Stomach (tissue), 9 donors: ENCODE results near the gene SMAD3. TPM values are rescaled to one million over a fixed set of nuclear protein-coding genes. Genes with fewer than 3 reads are reported as not detected.

Experiments
- DNase-seq, 2 donors: peaks; one replicate each; pipeline versions ENCODE4 v3.0.0 to v3.0.0-alpha.2; 2013 to 2019
- H3K27ac ChIP-seq, 5 donors: fragments of 200-600 bp in 4 of 5; sonication (generic) in 4 of 5; one replicate each; pipeline ENCODE4 v1.5.1; 2013 to 2019; ENCODE audit warnings: mild to moderate bottlenecking in 1 of 5, moderate library complexity in 1 of 5
- H3K27me3 ChIP-seq, 3 donors: fragments of 200-600 bp; sonication (generic); one replicate each; pipeline ENCODE4 v1.5.1; 2017 to 2019; ENCODE audit warnings: mixed run types in 1 of 3
- H3K36me3 ChIP-seq, 4 donors: fragments of 200-600 bp; sonication (generic); 1 replicate in 3 of 4; 2 replicates in 1 of 4; pipeline ENCODE4 v1.5.1; 2016 to 2019
- H3K4me1 ChIP-seq, 4 donors: fragments of 200-600 bp; sonication (generic); one replicate each; pipeline ENCODE4 v1.5.1; 2016 to 2019
- H3K4me3 ChIP-seq, 4 donors: fragments of 200-600 bp; sonication (generic) in 3 of 4; one replicate each; pipeline ENCODE4 v1.5.1; 2016 to 2019; ENCODE audit warnings: mild to moderate bottlenecking in 1 of 4
- H3K9me3 ChIP-seq, 4 donors: fragments of 200-600 bp; sonication (generic); one replicate each; pipeline ENCODE4 v1.5.1; 2016 to 2019
- EP300 ChIP-seq: sonication (generic); formaldehyde crosslinking; IDR thresholded peaks from one replicate; pipeline ENCODE4 v1.6.1; 2017; ENCODE audit warnings: antibody characterized with exemption
- POLR2A ChIP-seq, 4 donors: fragments of 450-650 bp; IDR thresholded peaks; one replicate each; pipeline ENCODE4 v1.6.1; 2016; ENCODE audit warnings: antibody characterized with exemption in 4 of 4, control low read depth in 2 of 4, mild to moderate bottlenecking in 1 of 4, moderate library complexity in 1 of 4
- POLR2AphosphoS5 ChIP-seq, 3 donors: sonication (generic); formaldehyde crosslinking; IDR thresholded peaks; one replicate each; pipeline ENCODE4 v1.6.1; 2016; ENCODE audit warnings: antibody characterized with exemption in 3 of 3
- WGBS, 5 donors: extraction: QIAGEN DNeasy Blood & Tissue Kit in 3 of 5; methylation state at CpG; one replicate each; pipeline versions ENCODE4 v1.1.5 to v1.1.7; 2013 to 2018; 5-methylcytosine and 5-hydroxymethylcytosine counted together
- intact Hi-C: fragments of 100-400 bp; cut with DNase I; formaldehyde crosslinking; loops from one replicate; pipeline ENCODE4 v1.15.1; 2023; ENCODE audit warnings: low total_unique reads
- polyA plus RNA-seq, 3 donors: library from polyadenylated mRNA; stranded (reverse); fragments of 200-250 nt; gene quantifications; one replicate each; pipeline ENCODE4 v1.2.3, GENCODE V29; 2013
- total RNA-seq, 5 donors: library from RNA; depleted of rRNA; stranded (reverse); fragments of >200 nt; gene quantifications; one replicate each; pipeline versions ENCODE4 v1.1.0 to v1.2.3, GENCODE V29; 2014 to 2016
- TF ChIP-seq, protein P1 (sequence below), 7 experiments: fragments of 450-650 bp in 4 of 7; fragments of 200-600 bp in 3 of 7; sonication (generic) in 3 of 7; IDR thresholded peaks; one replicate each; pipeline ENCODE4 v1.5.1; 2016 to 2019; ENCODE audit warnings: antibody characterized with exemption in 7 of 7, control low read depth in 2 of 7, mild to moderate bottlenecking in 1 of 7
- donor health status: healthy with polysubstance abuse.
- donor health status: Bipolar disorder and iron deficiency.
- donor health status: healthy.

Gene SMAD3
- total and polyA plus RNA-seq, 8 donors: 6.8 to 103 (median 27.5) TPM

DNA sequence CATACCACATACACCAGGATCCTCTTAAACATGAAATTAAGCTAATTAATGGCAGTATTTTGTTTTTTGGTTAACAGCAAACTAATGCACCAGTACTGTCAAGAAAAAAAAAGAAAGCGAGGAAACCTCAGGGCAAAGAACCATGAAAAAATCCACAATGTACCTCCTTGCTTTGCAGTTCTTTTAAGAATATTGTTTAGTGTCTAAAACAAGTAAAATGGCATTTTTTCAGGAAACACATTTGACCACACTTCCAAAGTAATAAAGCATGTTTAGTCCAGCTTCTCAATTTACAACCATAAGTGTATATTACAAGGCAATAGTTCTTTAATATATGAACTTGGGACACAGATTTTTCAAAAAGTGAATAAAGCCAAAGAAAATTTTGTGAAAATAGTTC, 162.4 kb downstream of the SMAD3 start:
- peaks cover 5 to 54% (median 53%) of the 10 kb centered on the region in 4 donors for H3K36me3 ChIP-seq
- H3K27ac ChIP-seq: no peak overlapping the region
- WGBS, 5 donors: 94 to 100% (median 97%) methylated on average over 1 of the region's 1 CpG
- TF ChIP-seq POLR2AphosphoS5 (IDR thresholded peaks at IDR 0.05) (no peak), EP300 (no peak), POLR2A (IDR thresholded peaks at IDR 0.05) (no peak)
- TF ChIP-seq, protein P1, sequence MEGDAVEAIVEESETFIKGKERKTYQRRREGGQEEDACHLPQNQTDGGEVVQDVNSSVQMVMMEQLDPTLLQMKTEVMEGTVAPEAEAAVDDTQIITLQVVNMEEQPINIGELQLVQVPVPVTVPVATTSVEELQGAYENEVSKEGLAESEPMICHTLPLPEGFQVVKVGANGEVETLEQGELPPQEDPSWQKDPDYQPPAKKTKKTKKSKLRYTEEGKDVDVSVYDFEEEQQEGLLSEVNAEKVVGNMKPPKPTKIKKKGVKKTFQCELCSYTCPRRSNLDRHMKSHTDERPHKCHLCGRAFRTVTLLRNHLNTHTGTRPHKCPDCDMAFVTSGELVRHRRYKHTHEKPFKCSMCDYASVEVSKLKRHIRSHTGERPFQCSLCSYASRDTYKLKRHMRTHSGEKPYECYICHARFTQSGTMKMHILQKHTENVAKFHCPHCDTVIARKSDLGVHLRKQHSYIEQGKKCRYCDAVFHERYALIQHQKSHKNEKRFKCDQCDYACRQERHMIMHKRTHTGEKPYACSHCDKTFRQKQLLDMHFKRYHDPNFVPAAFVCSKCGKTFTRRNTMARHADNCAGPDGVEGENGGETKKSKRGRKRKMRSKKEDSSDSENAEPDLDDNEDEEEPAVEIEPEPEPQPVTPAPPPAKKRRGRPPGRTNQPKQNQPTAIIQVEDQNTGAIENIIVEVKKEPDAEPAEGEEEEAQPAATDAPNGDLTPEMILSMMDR (IDR thresholded peaks at IDR 0.05): no peak
- no peak overlapping the region for H3K4me3 ChIP-seq
- H3K4me1 ChIP-seq: peaks cover 0 to 6% (median 3%) of the 10 kb centered on the region in 4 donors
- no peak for DNase-seq
- intact Hi-C loops: no loop called here
- no peaks in the 10 kb centered on the region for H3K27me3 ChIP-seq
- no peaks in the 10 kb centered on the region for H3K9me3 ChIP-seq

DNA sequence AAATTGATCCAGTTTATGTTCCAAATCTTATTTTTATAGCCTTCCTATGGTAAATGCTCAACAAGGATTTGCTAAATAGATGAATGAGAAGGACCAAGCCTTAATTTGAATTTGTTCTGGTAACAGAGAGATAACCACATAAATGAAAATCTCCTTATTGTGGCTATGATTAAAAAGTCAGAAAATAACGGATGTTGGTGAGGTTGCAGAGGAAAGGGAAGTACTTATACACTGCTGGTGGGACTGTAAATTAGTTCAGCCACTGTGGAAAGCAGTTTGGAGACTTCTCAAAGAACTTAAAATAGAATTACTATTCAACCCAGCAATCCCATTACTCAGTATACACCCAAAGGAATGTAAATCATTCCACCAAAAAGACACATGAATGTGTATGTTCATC, 162.9 kb downstream of the SMAD3 start:
- Histone ChIP-seq H3K9me3 (no peaks in the 10 kb centered on the region), H3K36me3 (peaks cover 5 to 59% (median 56%) of the 10 kb centered on the region in 4 donors), H3K27ac (no peak overlapping the region), H3K27me3 (no peaks in the 10 kb centered on the region), H3K4me1 (peaks cover 0 to 10% (median 3%) of the 10 kb centered on the region in 4 donors), H3K4me3 (no peak overlapping the region)
- no peak for DNase-seq
- WGBS, 5 donors: 31 to 59% (median 50%) methylated on average over 1 of the region's 1 CpG
- TF ChIP-seq, protein P1 (IDR thresholded peaks at IDR 0.05): no peak
- TF ChIP-seq EP300 (no peak), POLR2AphosphoS5 (IDR thresholded peaks at IDR 0.05) (no peak), POLR2A (IDR thresholded peaks at IDR 0.05) (no peak)
- intact Hi-C loops: no loop called here

- H3K36me3 ChIP-seq: peaks cover 9 to 80% (median 75%) of the 10 kb centered on the region in 4 donors
- no peaks in the 10 kb centered on the region for H3K27me3 ChIP-seq
- 92 to 100% (median 97%) methylated on average over 2 of the region's 2 CpGs for WGBS, 5 donors
- peaks cover 0 to 10% (median 3%) of the 10 kb centered on the region in 4 donors for H3K4me1 ChIP-seq
- no peak overlapping the region for H3K27ac ChIP-seq
- no peak overlapping the region for H3K4me3 ChIP-seq
- TF ChIP-seq, protein P1 (IDR thresholded peaks at IDR 0.05): no peak
- TF ChIP-seq POLR2A (IDR thresholded peaks at IDR 0.05) (no peak), EP300 (no peak), POLR2AphosphoS5 (IDR thresholded peaks at IDR 0.05) (no peak)
- H3K9me3 ChIP-seq: no peaks in the 10 kb centered on the region
- intact Hi-C loops: no loop called here
- no peak for DNase-seq
Measured at GRCh38 chr15:67230504-67230903, 165.1 kb downstream of the SMAD3 start.

DNA sequence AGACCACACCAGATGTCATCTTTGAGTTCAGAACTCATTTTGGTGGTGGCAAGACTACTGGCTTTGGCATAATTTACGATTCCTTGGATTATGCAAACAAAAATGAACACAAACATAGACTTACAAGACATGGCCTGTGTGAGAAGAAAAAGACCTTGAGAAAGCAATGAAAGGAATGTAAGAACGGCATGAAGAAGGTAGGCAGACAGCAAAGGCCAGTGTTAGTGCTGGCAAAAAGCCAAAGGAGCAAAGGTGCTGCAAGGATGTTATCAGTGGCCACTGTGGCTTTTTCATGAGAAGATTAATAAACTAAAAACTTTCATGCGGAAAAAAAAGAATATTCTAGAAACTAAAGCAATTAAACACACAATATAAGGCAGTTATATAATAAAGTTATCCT, 167.2 kb downstream of the SMAD3 start:
- 46 to 73% (median 64%) methylated on average over 3 of the region's 3 CpGs for WGBS, 5 donors

More for the DNA sequence above, 167.2 kb downstream of the SMAD3 start:
- peaks cover 0 to 10% (median 3%) of the 10 kb centered on the region in 4 donors for H3K4me1 ChIP-seq
- peak in 1 of 2 donors; percentile 10 for DNase-seq
- no peak overlapping the region for H3K4me3 ChIP-seq
- TF ChIP-seq POLR2A (IDR thresholded peaks at IDR 0.05) (no peak), POLR2AphosphoS5 (IDR thresholded peaks at IDR 0.05) (no peak), EP300 (no peak)
- TF ChIP-seq, protein P1 (IDR thresholded peaks at IDR 0.05): no peak
- H3K27ac ChIP-seq: no peak overlapping the region
- intact Hi-C loops: no loop called here
- H3K9me3 ChIP-seq: no peaks in the 10 kb centered on the region
- H3K36me3 ChIP-seq: peaks cover 9 to 85% (median 78%) of the 10 kb centered on the region in 4 donors
- H3K27me3 ChIP-seq: no peaks in the 10 kb centered on the region
